PFSK-1 (cell line): ENCODE measurements around the gene CAMK1D.

Source experiments
- POLR2AphosphoS5 ChIP-seq: IDR thresholded peaks from 2 replicates; pipeline ENCODE4 v1.6.1; 2012; ENCODE audit warnings: low read depth, mild to moderate bottlenecking, control low read depth, low read length, moderate library complexity
- SIN3A ChIP-seq: IDR thresholded peaks from 2 replicates; pipeline ENCODE4 v1.6.1; 2012; ENCODE audit warnings: mild to moderate bottlenecking, low read length, moderate library complexity, borderline replicate concordance; ENCODE audit not compliant: insufficient read depth
- TAF1 ChIP-seq: IDR thresholded peaks from 2 replicates; pipeline ENCODE4 v1.6.1; 2012; ENCODE audit warnings: low read length, control low read depth, borderline replicate concordance; ENCODE audit not compliant: insufficient read depth
- TF ChIP-seq, protein P1 (sequence below), 2 experiments: IDR thresholded peaks; 2 replicates each; pipeline versions ENCODE4 v1.6.1 to v1.8.0; 2011 to 2012; ENCODE audit warnings: low read depth in 2 of 2, low read length in 2 of 2, control low read depth in 1 of 2, inconsistent platforms in 1 of 2, mild to moderate bottlenecking in 1 of 2, moderate library complexity in 1 of 2; ENCODE audit not compliant: insufficient read depth in 1 of 2

DNA sequence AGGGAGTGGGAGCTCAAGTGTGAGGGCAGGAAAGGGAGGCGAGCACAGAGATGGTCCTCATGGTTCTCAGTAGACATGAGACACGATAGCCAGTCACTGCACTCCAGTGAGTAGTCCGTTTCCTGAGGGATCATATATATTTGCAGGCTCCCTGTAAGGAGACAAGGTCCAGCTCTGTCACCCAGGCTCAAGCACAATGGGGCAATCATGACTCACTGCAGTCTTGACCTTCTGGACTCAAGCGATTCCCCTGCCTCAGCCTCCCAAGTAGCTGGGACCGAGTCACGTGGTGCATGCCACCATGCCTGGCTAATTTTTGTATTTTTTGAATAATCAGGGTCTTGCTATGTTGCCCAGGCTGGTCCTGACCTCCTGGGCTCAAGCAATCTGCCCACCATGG is 535.5 kb downstream of the CAMK1D start:
- TF ChIP-seq POLR2AphosphoS5 (no peak), SIN3A (no peak), TAF1 (no peak)
- TF ChIP-seq, protein P1, sequence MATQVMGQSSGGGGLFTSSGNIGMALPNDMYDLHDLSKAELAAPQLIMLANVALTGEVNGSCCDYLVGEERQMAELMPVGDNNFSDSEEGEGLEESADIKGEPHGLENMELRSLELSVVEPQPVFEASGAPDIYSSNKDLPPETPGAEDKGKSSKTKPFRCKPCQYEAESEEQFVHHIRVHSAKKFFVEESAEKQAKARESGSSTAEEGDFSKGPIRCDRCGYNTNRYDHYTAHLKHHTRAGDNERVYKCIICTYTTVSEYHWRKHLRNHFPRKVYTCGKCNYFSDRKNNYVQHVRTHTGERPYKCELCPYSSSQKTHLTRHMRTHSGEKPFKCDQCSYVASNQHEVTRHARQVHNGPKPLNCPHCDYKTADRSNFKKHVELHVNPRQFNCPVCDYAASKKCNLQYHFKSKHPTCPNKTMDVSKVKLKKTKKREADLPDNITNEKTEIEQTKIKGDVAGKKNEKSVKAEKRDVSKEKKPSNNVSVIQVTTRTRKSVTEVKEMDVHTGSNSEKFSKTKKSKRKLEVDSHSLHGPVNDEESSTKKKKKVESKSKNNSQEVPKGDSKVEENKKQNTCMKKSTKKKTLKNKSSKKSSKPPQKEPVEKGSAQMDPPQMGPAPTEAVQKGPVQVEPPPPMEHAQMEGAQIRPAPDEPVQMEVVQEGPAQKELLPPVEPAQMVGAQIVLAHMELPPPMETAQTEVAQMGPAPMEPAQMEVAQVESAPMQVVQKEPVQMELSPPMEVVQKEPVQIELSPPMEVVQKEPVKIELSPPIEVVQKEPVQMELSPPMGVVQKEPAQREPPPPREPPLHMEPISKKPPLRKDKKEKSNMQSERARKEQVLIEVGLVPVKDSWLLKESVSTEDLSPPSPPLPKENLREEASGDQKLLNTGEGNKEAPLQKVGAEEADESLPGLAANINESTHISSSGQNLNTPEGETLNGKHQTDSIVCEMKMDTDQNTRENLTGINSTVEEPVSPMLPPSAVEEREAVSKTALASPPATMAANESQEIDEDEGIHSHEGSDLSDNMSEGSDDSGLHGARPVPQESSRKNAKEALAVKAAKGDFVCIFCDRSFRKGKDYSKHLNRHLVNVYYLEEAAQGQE (IDR thresholded peaks at IDR 0.05; ENCODE audit: insufficient read depth in 1 of 2, low read depth in 2 of 2, low read length in 2 of 2) = no peak
